ENCODE results near the gene EHMT1. TPM values are rescaled to one million over a fixed set of nuclear protein-coding genes. Genes with fewer than 3 reads are reported as not detected.

The EHMT1 gene
- total and polyA plus RNA-seq, 2 experiments from 2014 or later: 162 to 177 TPM

DNA sequence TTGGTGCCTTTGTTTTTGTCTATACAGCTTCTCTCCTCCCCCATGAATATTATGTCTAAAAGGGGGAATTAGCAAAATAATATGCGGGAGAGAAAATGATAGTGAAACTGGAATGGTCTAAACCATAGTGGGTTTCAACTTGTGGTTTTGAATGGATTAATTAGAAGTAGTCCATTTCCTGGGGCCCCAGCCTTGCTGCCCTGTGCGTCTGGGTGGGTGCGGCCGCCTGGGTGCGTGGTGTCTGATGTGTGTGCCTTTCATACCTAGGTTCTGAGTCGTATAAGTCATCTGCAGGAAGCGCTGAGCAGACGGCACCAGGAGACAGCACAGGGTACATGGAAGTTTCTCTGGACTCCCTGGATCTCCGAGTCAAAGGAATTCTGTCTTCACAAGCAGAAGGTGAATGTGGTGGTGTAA is 138.8 kb downstream of the EHMT1 start:
- Mint-ChIP-seq H3K36me3 (ENCODE audit: low read depth) (peaks cover 86% of the 10 kb centered on the region), H3K9me3 (no peaks in the 10 kb centered on the region), H3K4me3 (no peak overlapping the region), H3K4me1 (peaks cover 15% of the 10 kb centered on the region), H3K27ac (peak overlapping the region; percentile 63; the same call in 1 of the 2 replicates), H3K27me3 (ENCODE audit: insufficient read depth, low read depth, poor library complexity) (peaks cover 2% of the 10 kb centered on the region)
- Histone ChIP-seq H3F3A (replicated peaks; ENCODE audit: low read depth) (0 out of 2 replicates have a peak, but pooled peaks cover 2% of the 10 kb centered on the region), H4K20me1 (replicated peaks; ENCODE audit: insufficient read depth) (peaks cover 12% of the 10 kb centered on the region; the same call in 1 of the 2 replicates), H3K9me2 (ENCODE audit: insufficient read depth) (no peaks in the 10 kb centered on the region), H3K27me3 (ENCODE audit: insufficient read depth) (no peaks in the 10 kb centered on the region), H3K4me1 (ENCODE audit: insufficient read depth) (no peaks in the 10 kb centered on the region), H3K36me3 (ENCODE audit: insufficient read depth) (peaks cover 13% of the 10 kb centered on the region), H3K4me3 (no peak overlapping the region), H2AFZ (no peak overlapping the region), H3K4me2 (no peak overlapping the region), H3K27ac (ENCODE audit: low read depth) (no peak overlapping the region), H3K79me2 (replicated peaks; ENCODE audit: insufficient read depth) (peaks cover 48% of the 10 kb centered on the region)
- TF ChIP-seq, protein P1, sequence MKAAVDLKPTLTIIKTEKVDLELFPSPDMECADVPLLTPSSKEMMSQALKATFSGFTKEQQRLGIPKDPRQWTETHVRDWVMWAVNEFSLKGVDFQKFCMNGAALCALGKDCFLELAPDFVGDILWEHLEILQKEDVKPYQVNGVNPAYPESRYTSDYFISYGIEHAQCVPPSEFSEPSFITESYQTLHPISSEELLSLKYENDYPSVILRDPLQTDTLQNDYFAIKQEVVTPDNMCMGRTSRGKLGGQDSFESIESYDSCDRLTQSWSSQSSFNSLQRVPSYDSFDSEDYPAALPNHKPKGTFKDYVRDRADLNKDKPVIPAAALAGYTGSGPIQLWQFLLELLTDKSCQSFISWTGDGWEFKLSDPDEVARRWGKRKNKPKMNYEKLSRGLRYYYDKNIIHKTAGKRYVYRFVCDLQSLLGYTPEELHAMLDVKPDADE (IDR thresholded peaks at IDR 0.05): no peak
- TF ChIP-seq STAT1 (IDR thresholded peaks at IDR 0.05; ENCODE audit: unreplicated experiment) (no peak), NANOG (IDR thresholded peaks at IDR 0.05; ENCODE audit: borderline replicate concordance) (no peak), CREB1 (CRISPR knock-in tag; IDR thresholded peaks at IDR 0.05; ENCODE audit: low read depth) (no peak), POLR2AphosphoS5 (IDR thresholded peaks at IDR 0.05; ENCODE audit: low read depth) (no peak), EZH2 (IDR thresholded peaks at IDR 0.05; ENCODE audit: low read depth, unreplicated experiment) (no peak), EZH2phosphoT487 (IDR thresholded peaks at IDR 0.05; ENCODE audit: unreplicated experiment) (no peak), JUNB (IDR thresholded peaks at IDR 0.05; ENCODE audit: unreplicated experiment) (no peak), ZNF114 (CRISPR knock-in tag; IDR thresholded peaks at IDR 0.05) (no peak), ZNF331 (CRISPR knock-in tag; IDR thresholded peaks at IDR 0.05; ENCODE audit: low read depth) (no peak)
- TF ChIP-seq, protein P2, sequence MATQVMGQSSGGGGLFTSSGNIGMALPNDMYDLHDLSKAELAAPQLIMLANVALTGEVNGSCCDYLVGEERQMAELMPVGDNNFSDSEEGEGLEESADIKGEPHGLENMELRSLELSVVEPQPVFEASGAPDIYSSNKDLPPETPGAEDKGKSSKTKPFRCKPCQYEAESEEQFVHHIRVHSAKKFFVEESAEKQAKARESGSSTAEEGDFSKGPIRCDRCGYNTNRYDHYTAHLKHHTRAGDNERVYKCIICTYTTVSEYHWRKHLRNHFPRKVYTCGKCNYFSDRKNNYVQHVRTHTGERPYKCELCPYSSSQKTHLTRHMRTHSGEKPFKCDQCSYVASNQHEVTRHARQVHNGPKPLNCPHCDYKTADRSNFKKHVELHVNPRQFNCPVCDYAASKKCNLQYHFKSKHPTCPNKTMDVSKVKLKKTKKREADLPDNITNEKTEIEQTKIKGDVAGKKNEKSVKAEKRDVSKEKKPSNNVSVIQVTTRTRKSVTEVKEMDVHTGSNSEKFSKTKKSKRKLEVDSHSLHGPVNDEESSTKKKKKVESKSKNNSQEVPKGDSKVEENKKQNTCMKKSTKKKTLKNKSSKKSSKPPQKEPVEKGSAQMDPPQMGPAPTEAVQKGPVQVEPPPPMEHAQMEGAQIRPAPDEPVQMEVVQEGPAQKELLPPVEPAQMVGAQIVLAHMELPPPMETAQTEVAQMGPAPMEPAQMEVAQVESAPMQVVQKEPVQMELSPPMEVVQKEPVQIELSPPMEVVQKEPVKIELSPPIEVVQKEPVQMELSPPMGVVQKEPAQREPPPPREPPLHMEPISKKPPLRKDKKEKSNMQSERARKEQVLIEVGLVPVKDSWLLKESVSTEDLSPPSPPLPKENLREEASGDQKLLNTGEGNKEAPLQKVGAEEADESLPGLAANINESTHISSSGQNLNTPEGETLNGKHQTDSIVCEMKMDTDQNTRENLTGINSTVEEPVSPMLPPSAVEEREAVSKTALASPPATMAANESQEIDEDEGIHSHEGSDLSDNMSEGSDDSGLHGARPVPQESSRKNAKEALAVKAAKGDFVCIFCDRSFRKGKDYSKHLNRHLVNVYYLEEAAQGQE (IDR thresholded peaks at IDR 0.05; ENCODE audit: unreplicated experiment): no peak
- TF ChIP-seq, protein P3, sequence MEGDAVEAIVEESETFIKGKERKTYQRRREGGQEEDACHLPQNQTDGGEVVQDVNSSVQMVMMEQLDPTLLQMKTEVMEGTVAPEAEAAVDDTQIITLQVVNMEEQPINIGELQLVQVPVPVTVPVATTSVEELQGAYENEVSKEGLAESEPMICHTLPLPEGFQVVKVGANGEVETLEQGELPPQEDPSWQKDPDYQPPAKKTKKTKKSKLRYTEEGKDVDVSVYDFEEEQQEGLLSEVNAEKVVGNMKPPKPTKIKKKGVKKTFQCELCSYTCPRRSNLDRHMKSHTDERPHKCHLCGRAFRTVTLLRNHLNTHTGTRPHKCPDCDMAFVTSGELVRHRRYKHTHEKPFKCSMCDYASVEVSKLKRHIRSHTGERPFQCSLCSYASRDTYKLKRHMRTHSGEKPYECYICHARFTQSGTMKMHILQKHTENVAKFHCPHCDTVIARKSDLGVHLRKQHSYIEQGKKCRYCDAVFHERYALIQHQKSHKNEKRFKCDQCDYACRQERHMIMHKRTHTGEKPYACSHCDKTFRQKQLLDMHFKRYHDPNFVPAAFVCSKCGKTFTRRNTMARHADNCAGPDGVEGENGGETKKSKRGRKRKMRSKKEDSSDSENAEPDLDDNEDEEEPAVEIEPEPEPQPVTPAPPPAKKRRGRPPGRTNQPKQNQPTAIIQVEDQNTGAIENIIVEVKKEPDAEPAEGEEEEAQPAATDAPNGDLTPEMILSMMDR (conservative IDR thresholded peaks at IDR 0.05; ENCODE audit: low read depth in 2 of 2): no peak
- TF ChIP-seq, protein P4, sequence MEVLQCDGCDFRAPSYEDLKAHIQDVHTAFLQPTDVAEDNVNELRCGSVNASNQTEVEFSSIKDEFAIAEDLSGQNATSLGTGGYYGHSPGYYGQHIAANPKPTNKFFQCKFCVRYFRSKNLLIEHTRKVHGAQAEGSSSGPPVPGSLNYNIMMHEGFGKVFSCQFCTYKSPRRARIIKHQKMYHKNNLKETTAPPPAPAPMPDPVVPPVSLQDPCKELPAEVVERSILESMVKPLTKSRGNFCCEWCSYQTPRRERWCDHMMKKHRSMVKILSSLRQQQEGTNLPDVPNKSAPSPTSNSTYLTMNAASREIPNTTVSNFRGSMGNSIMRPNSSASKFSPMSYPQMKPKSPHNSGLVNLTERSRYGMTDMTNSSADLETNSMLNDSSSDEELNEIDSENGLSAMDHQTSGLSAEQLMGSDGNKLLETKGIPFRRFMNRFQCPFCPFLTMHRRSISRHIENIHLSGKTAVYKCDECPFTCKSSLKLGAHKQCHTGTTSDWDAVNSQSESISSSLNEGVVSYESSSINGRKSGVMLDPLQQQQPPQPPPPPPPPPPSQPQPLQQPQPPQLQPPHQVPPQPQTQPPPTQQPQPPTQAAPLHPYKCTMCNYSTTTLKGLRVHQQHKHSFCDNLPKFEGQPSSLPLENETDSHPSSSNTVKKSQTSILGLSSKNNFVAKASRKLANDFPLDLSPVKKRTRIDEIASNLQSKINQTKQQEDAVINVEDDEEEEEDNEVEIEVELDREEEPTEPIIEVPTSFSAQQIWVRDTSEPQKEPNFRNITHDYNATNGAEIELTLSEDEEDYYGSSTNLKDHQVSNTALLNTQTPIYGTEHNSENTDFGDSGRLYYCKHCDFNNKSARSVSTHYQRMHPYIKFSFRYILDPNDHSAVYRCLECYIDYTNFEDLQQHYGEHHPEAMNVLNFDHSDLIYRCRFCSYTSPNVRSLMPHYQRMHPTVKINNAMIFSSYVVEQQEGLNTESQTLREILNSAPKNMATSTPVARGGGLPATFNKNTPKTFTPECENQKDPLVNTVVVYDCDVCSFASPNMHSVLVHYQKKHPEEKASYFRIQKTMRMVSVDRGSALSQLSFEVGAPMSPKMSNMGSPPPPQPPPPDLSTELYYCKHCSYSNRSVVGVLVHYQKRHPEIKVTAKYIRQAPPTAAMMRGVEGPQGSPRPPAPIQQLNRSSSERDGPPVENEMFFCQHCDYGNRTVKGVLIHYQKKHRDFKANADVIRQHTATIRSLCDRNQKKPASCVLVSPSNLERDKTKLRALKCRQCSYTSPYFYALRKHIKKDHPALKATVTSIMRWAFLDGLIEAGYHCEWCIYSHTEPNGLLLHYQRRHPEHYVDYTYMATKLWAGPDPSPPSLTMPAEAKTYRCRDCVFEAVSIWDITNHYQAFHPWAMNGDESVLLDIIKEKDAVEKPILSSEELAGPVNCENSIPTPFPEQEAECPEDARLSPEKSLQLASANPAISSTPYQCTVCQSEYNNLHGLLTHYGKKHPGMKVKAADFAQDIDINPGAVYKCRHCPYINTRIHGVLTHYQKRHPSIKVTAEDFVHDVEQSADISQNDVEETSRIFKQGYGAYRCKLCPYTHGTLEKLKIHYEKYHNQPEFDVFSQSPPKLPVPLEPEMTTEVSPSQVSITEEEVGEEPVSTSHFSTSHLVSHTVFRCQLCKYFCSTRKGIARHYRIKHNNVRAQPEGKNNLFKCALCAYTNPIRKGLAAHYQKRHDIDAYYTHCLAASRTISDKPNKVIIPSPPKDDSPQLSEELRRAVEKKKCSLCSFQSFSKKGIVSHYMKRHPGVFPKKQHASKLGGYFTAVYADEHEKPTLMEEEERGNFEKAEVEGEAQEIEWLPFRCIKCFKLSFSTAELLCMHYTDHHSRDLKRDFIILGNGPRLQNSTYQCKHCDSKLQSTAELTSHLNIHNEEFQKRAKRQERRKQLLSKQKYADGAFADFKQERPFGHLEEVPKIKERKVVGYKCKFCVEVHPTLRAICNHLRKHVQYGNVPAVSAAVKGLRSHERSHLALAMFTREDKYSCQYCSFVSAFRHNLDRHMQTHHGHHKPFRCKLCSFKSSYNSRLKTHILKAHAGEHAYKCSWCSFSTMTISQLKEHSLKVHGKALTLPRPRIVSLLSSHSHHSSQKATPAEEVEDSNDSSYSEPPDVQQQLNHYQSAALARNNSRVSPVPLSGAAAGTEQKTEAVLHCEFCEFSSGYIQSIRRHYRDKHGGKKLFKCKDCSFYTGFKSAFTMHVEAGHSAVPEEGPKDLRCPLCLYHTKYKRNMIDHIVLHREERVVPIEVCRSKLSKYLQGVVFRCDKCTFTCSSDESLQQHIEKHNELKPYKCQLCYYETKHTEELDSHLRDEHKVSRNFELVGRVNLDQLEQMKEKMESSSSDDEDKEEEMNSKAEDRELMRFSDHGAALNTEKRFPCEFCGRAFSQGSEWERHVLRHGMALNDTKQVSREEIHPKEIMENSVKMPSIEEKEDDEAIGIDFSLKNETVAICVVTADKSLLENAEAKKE (CRISPR knock-in tag; IDR thresholded peaks at IDR 0.05): no peak
- no peak for DNase-seq (ENCODE audit: low spot score)
- ATAC-seq: no peak
